Endothelial cell of umbilical vein (primary cell): ENCODE data around the gene STK32C. TPM values are rescaled to one million over a fixed set of nuclear protein-coding genes. Genes with fewer than 3 reads are reported as not detected.

Experiments
- BruUV-seq: library from RNA; stranded (reverse); fragments of 400-500 nt; replicated peaks from 2 replicates; lab custom pipeline; 2021; lab: Mats Ljungman, UMichigan
- CTCF ChIA-PET: fragments of 300-600, 350-600 bp; sonication (Branson Sonifier 250); formaldehyde crosslinking; loops from one replicate; lab custom pipeline; 2021; ENCODE audit warnings: antibody characterized with exemption, inconsistent platforms; lab: Charles Lee
- POLR2A ChIA-PET: fragments of 300-600, 350-600 bp; sonication (Branson Sonifier 250); formaldehyde crosslinking; loops from one replicate; lab custom pipeline; 2021; ENCODE audit warnings: antibody characterized with exemption, inconsistent platforms; lab: Charles Lee
- DNase-seq: peaks from one replicate; pipeline ENCODE4 v3.0.0-alpha.2; 2011; ENCODE audit warnings: low read depth, low spot score
- FAIRE-seq: peaks from 2 replicates; lab custom pipeline; 2011; peaks lifted over from hg19 to GRCh38; lab: Jason Lieb, UNC
- H2AFZ ChIP-seq: 2 replicates; pipeline ENCODE4 v1.6.0; 2012; ENCODE audit warnings: low read depth, low read length, control low read depth, inconsistent platforms
- H3K27ac ChIP-seq: 2 replicates; pipeline ENCODE4 v1.5.1; 2011; ENCODE audit warnings: low read depth, mild to moderate bottlenecking, control low read depth, low read length, moderate library complexity; ENCODE audit not compliant: insufficient read depth
- H3K27me3 ChIP-seq, 2 experiments: 2 replicates each; pipeline versions ENCODE4 v1.6.0 to v1.6.1; 2011; ENCODE audit warnings: low read length in 2 of 2, mixed read lengths in 1 of 2; ENCODE audit not compliant: control insufficient read depth in 2 of 2, insufficient read depth in 2 of 2
- H3K36me3 ChIP-seq, 2 experiments: 2 replicates in 1 of 2; 3 replicates in 1 of 2; pipeline ENCODE4 v1.5.1; 2011; ENCODE audit warnings: low read length in 2 of 2, mild to moderate bottlenecking in 1 of 2, moderate library complexity in 1 of 2; ENCODE audit not compliant: control insufficient read depth in 2 of 2, insufficient read depth in 2 of 2; ENCODE audit errors: extremely low read depth in 1 of 2
- H3K4me1 ChIP-seq: 3 replicates; pipeline ENCODE4 v1.5.1; 2011; ENCODE audit warnings: mild to moderate bottlenecking, low read length; ENCODE audit not compliant: control insufficient read depth, insufficient read depth; ENCODE audit errors: extremely low read depth
- H3K4me2 ChIP-seq: 2 replicates; pipeline ENCODE4 v1.6.1; 2011; ENCODE audit warnings: low read length, control low read depth, mixed read lengths; ENCODE audit not compliant: insufficient read depth
- H3K4me3 ChIP-seq, 3 experiments: fragments of 200-600 bp in 1 of 3; sonication (generic), shearing (Covaris generic) in 1 of 3; replicated peaks in 1 of 3; 2 replicates each; pipeline ENCODE4 v1.5.1; 2011 to 2016; ENCODE audit warnings: control low read depth in 3 of 3, low read length in 3 of 3, mild to moderate bottlenecking in 2 of 3, inconsistent platforms in 1 of 3, low read depth in 1 of 3, moderate library complexity in 1 of 3; ENCODE audit not compliant: insufficient read depth in 1 of 3
- H3K79me2 ChIP-seq: 2 replicates; pipeline ENCODE4 v1.6.0; 2012; ENCODE audit warnings: low read length, inconsistent platforms; ENCODE audit not compliant: control insufficient read depth, insufficient read depth
- H3K9ac ChIP-seq: replicated peaks from 2 replicates; pipeline ENCODE3; 2011; ENCODE audit warnings: low read length, control low read depth; ENCODE audit not compliant: insufficient read depth; ENCODE audit errors: extremely low read depth
- H3K9me1 ChIP-seq: replicated peaks from 3 replicates; pipeline ENCODE4 v1.6.0; 2011; ENCODE audit warnings: mild to moderate bottlenecking, low read length; ENCODE audit not compliant: control insufficient read depth, insufficient read depth; ENCODE audit errors: extremely low read depth
- H3K9me3 ChIP-seq: replicated peaks from 2 replicates; pipeline ENCODE4 v1.5.1; 2012; ENCODE audit warnings: low read length, inconsistent platforms; ENCODE audit not compliant: control insufficient read depth, insufficient read depth
- H4K20me1 ChIP-seq: replicated peaks from 2 replicates; pipeline ENCODE3; 2011; ENCODE audit warnings: mild to moderate bottlenecking, low read length; ENCODE audit not compliant: control insufficient read depth, insufficient read depth; ENCODE audit errors: extremely low read depth
- CTCF ChIP-seq, 2 donors: IDR thresholded peaks; 1 replicate in 1 of 2; 2 replicates in 1 of 2; pipeline ENCODE4 v1.5.1; 2011; ENCODE audit warnings: low read length in 2 of 2, mild to moderate bottlenecking in 2 of 2, moderate library complexity in 2 of 2, control low read depth in 1 of 2, inconsistent platforms in 1 of 2, low read depth in 1 of 2; ENCODE audit not compliant: insufficient read depth in 1 of 2; ENCODE audit errors: extremely low read depth in 1 of 2
- EZH2 ChIP-seq: IDR thresholded peaks from 2 replicates; pipeline ENCODE4 v1.6.1; 2012; ENCODE audit warnings: borderline replicate concordance, low read depth, mild to moderate bottlenecking, moderate library complexity, low read length, inconsistent platforms; ENCODE audit not compliant: severe bottlenecking
- FOS ChIP-seq: IDR thresholded peaks from 2 replicates; pipeline ENCODE4 v1.6.1; 2011; ENCODE audit warnings: mild to moderate bottlenecking, low read length, moderate library complexity, borderline replicate concordance; ENCODE audit not compliant: insufficient read depth
- GATA2 ChIP-seq: IDR thresholded peaks from 2 replicates; pipeline ENCODE4 v1.7.0; 2011; ENCODE audit warnings: low read depth, mild to moderate bottlenecking, moderate library complexity, mixed read lengths, low read length; ENCODE audit not compliant: insufficient read length, insufficient read depth
- JUN ChIP-seq: IDR thresholded peaks from 2 replicates; pipeline ENCODE4 v1.6.1; 2011; ENCODE audit warnings: borderline replicate concordance, low read depth; ENCODE audit not compliant: insufficient read length, insufficient read depth
- MAX ChIP-seq: IDR thresholded peaks from 2 replicates; pipeline ENCODE4 v1.6.1; 2011; ENCODE audit not compliant: insufficient read depth, insufficient read length
- MYC ChIP-seq: IDR thresholded peaks from one replicate; pipeline ENCODE4 v1.6.1; 2011; ENCODE audit warnings: mild to moderate bottlenecking, low read depth, low read length
- POLR2A ChIP-seq: IDR thresholded peaks from 2 replicates; pipeline ENCODE4 v1.6.1; 2012; ENCODE audit warnings: low read depth, mild to moderate bottlenecking, control low read depth, low read length
- POLR2AphosphoS5 ChIP-seq: IDR thresholded peaks from 2 replicates; pipeline ENCODE4 v1.6.1; 2012; ENCODE audit warnings: low read depth, mild to moderate bottlenecking, control low read depth, low read length, moderate library complexity; ENCODE audit not compliant: insufficient read depth
- dilution Hi-C: fragments of 300-500 bp; cut with MboI; formaldehyde crosslinking; loops from one replicate; pipeline ENCODE4 v1.15.0; 2019; ENCODE audit warnings: low sequenced_read_pairs; ENCODE audit not compliant: extremely low pct_ligation_motif_present
- intact Hi-C: fragments of 100-400 bp; cut with micrococcal nuclease; formaldehyde crosslinking; loops from one replicate; pipeline ENCODE4 v1.10.0; 2022
- polyA plus RNA-seq, 4 experiments: library from polyadenylated mRNA; depleted of rRNA in 3 of 4; stranded (reverse) in 3 of 4; unstranded in 1 of 4; fragments of >200 nt; gene quantifications; 2 replicates each; pipeline versions ENCODE4 v1.2.1 to v1.2.3, GENCODE V29; 2011 to 2012; ENCODE audit warnings: missing spikeins in 1 of 4
- total RNA-seq: library from RNA; stranded (reverse); gene quantifications from 2 replicates; pipeline ENCODE4 v1.2.3, GENCODE V29; 2021

The STK32C gene
- total and polyA plus RNA-seq, 2 donors (not counting 3 experiments of a cell fraction or from before 2014, with no cell fraction given), result 5.4 to 14.1 TPM

DNA sequence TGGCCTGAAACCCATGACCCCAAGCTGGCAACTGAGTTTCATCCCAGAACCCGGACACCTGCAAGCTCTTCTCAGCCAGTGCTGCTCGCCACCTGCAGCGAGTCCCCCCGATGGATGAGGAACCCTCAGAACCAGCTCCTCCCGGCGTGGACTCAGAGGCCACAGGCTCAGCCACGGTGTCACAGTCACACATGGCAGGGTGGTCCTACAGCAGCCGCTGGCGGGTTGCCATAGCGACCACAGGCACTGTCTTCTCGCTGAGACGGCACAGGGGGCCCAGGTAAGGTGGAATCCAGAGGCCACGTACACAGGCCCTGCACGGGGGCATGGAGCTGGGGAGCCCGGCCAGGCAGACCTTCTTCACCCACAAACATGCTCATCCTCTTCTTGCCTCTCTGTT is 67.6 kb downstream of the STK32C start:
- FAIRE-seq, result no peak
- CTCF ChIA-PET, result no interaction called here

More for the DNA sequence above, 67.6 kb downstream of the STK32C start:
- POLR2A ChIA-PET, result no interaction called here
- H3K4me3 ChIP-seq, result no peak overlapping the region
- H3K9me3 ChIP-seq, result no peaks in the 10 kb centered on the region
- dilution Hi-C loops, result no loop called here
- no peak overlapping the region for H3K27ac ChIP-seq
- TF ChIP-seq FOS (no peak), JUN (no peak), MYC (no peak), CTCF (IDR thresholded peaks at IDR 0.05; ENCODE audit: extremely low read depth in 1 of 2, insufficient read depth in 1 of 2, low read depth in 1 of 2, low read length in 2 of 2) (no peak), GATA2 (no peak), MAX (no peak), POLR2A (no peak), POLR2AphosphoS5 (no peak), EZH2 (no peak)
- no peak overlapping the region for H3K4me2 ChIP-seq
- intact Hi-C loops, result no loop called here
- no peak overlapping the region for H3K9ac ChIP-seq
- H3K27me3 ChIP-seq, result no peaks in the 10 kb centered on the region
- no peak for DNase-seq
- H3K79me2 ChIP-seq, result no peaks in the 10 kb centered on the region
- H3K9me1 ChIP-seq, result no peaks in the 10 kb centered on the region
- no TSS peak for BruUV-seq
- no peak overlapping the region for H2AFZ ChIP-seq
- no peaks in the 10 kb centered on the region for H3K4me1 ChIP-seq
- H3K36me3 ChIP-seq, result no peaks in the 10 kb centered on the region
- H4K20me1 ChIP-seq, result no peaks in the 10 kb centered on the region
